Measurements from ENCODE around the gene KSR2. TPM values are rescaled to one million over a fixed set of nuclear protein-coding genes. Genes with fewer than 3 reads are reported as not detected.
A peak's percentile ranks its signal among the peaks of the same experiment; 100 is the strongest.

The KSR2 gene
- total RNA-seq, 2 donors from 2014 or later = 0.07 to 0.08 TPM

DNA sequence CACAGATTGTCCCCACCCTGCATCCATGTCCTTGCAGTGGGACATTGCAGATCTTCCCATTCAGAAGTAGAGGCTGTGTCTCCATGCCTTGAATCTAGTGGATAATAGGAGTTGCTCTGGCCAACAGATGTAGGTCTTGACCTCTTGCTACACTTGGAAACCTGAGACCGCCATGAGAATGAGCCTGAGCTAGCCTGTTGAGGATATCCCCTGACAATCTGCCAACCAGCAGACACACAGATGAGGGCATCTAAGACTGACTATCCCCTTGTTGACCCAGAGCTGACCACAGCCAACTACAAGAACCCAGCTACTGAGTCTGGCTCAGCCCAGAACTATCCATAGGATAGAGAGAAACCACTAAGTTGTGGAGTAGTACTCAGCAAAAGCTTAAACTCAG lies 446.2 kb downstream of the KSR2 start:
- Histone ChIP-seq H3K9me3 (no peaks in the 10 kb centered on the region), H3K36me3 (no peaks in the 10 kb centered on the region), H3K4me3 (no peak overlapping the region), H3K4me1 (peaks cover 0 to 17% of the 10 kb centered on the region in 2 donors), H3K27me3 (no peaks in the 10 kb centered on the region), H3K27ac (no peak overlapping the region)
- TF ChIP-seq, protein P1, sequence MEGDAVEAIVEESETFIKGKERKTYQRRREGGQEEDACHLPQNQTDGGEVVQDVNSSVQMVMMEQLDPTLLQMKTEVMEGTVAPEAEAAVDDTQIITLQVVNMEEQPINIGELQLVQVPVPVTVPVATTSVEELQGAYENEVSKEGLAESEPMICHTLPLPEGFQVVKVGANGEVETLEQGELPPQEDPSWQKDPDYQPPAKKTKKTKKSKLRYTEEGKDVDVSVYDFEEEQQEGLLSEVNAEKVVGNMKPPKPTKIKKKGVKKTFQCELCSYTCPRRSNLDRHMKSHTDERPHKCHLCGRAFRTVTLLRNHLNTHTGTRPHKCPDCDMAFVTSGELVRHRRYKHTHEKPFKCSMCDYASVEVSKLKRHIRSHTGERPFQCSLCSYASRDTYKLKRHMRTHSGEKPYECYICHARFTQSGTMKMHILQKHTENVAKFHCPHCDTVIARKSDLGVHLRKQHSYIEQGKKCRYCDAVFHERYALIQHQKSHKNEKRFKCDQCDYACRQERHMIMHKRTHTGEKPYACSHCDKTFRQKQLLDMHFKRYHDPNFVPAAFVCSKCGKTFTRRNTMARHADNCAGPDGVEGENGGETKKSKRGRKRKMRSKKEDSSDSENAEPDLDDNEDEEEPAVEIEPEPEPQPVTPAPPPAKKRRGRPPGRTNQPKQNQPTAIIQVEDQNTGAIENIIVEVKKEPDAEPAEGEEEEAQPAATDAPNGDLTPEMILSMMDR (IDR thresholded peaks at IDR 0.05) = no peak
- no peak for DNase-seq (ENCODE audit: low spot score)

DNA sequence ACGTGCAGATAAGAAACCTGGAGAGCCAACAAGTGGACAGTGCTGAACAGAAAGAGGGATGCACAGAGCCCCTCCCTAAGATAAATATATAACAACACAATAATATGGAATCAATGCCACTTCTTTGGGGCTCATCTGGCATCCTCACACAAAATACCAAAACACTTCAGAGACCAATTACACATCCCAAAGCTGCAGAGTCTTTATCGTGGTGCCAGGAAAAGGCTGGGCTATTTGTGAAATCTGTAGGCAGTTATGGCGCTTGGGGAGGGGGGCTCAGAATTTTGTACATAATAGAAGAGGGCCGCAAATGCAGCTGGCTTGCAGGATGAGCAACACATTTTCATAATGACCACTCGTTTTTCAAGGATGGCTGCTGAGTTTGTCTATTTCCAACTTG lies 446.9 kb downstream of the KSR2 start:
- Histone ChIP-seq H3K4me1 (peaks cover 0 to 17% of the 10 kb centered on the region in 2 donors), H3K9me3 (no peaks in the 10 kb centered on the region), H3K36me3 (no peaks in the 10 kb centered on the region), H3K4me3 (no peak overlapping the region), H3K27me3 (no peaks in the 10 kb centered on the region), H3K27ac (no peak overlapping the region)
- TF ChIP-seq, protein P1 (IDR thresholded peaks at IDR 0.05) = no peak
- no peak for DNase-seq (ENCODE audit: low spot score)

DNA sequence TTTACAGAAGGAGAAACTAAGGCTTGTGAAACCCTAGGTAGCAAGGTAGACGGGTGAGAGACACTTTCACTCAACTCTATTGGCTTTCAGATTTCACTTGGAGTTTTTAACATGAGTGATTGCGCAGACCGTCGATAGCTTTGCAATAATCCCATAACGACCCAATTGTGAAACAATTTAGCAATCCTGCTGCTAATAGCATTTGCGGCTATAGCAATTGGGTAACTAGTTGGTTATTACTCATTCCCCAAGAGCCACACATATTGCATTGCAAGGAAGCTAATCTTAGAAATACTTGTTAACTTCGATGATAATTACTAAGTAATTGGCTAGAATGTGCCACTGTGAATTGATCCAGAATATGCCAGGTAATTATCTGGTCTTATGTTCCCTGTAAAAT lies 447.4 kb downstream of the KSR2 start:
- Histone ChIP-seq H3K9me3 (no peaks in the 10 kb centered on the region), H3K4me1 (peaks cover 0 to 13% of the 10 kb centered on the region in 2 donors), H3K27ac (no peak overlapping the region), H3K4me3 (no peak overlapping the region), H3K27me3 (no peaks in the 10 kb centered on the region), H3K36me3 (no peaks in the 10 kb centered on the region)
- no peak for DNase-seq (ENCODE audit: low spot score)
- TF ChIP-seq, protein P1 (IDR thresholded peaks at IDR 0.05) = no peak

DNA sequence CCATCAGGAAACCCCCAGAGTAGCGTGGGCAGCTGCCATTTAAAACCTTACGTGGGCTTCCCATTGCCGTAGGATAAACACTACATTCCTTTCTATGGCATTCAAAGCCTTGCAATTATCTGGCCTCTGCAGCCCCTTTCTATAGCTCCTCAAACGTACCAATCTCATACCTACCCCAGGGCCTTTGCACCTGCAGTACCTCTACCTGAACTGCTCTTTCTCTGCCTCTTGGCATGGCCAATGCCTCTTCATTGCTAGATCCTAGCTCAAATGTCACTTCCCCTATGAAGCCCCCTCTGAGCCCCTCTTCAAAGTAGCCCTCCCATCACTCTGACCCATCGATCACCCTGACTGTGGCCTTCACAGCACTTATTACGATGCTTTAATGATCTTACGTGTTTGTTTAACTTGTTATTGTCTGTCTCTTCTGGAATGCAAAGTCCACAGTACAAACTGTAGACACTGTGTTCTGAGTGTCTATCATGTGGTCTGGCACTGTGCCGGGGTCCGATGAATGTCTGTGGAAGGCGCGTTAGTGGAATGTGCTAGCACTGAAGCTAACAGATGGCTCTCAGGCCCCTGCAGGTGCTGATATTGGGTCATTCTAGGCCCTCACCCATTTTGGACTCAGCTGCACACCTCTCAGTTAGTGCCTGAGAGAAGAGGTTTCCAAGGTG lies 450.1 kb downstream of the KSR2 start:
- Histone ChIP-seq H3K27ac (peak overlapping the region in 1 of 2 donors; percentile 56), H3K9me3 (no peaks in the 10 kb centered on the region), H3K27me3 (no peaks in the 10 kb centered on the region), H3K36me3 (no peaks in the 10 kb centered on the region), H3K4me1 (peaks cover 0 to 13% of the 10 kb centered on the region in 2 donors), H3K4me3 (no peak overlapping the region)
- TF ChIP-seq, protein P1 (IDR thresholded peaks at IDR 0.05) = no peak
- peak; percentile 61 for DNase-seq (ENCODE audit: low spot score)

DNA sequence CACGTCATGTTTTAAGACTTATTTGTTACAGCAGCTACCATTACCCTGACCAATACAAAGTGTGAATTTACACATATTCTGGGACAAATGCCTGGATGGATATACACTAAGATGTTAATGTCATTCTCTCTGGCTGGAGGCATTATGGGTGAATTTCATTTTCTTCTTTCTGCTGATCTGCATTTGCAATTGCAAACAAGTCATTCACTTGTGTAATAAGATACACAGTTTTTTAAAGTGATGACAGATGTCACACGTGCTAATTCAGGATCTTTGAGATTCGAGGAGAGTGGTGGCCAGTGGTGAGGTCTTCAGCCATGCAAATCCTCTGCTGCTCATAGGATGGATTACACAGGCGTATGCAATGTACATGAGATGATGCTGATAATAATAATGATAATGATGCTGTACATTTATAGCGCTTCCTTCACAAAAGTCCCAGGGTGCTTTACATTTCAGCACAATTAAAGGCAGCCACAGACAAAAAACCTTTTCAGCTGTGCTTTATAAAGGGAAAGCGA lies 451.5 kb downstream of the KSR2 start:
- TF ChIP-seq, protein P1 (IDR thresholded peaks at IDR 0.05) = no peak
- DNase-seq (ENCODE audit: low spot score) = no peak
- H3K36me3 ChIP-seq = no peaks in the 10 kb centered on the region
- H3K4me3 ChIP-seq = no peak overlapping the region
- H3K9me3 ChIP-seq = no peaks in the 10 kb centered on the region
- H3K4me1 ChIP-seq = peaks cover 0 to 13% of the 10 kb centered on the region in 2 donors
- H3K27me3 ChIP-seq = no peaks in the 10 kb centered on the region
- H3K27ac ChIP-seq = no peak overlapping the region

All from right atrium auricular region (tissue), 2 donors.